Activated CD4-positive, alpha-beta memory T cell treated with anti-CD3 and anti-CD28 coated beads, Interleukin-2, amount 10 ng/mL, durations not matched to agents 7 days and 5 days (primary cell): ENCODE results near the gene STK4. TPM values are rescaled to one million over a fixed set of nuclear protein-coding genes. Genes with fewer than 3 reads are reported as not detected.
"Not testable (repeated sequence)": the region's sequence is repeated elsewhere in the genome, so short reads cannot be mapped to it uniquely, and the experiment has no call there.

Experiments
- CTCF ChIA-PET: fragments of 350-600 bp; sonication (Branson Sonifier 250); formaldehyde crosslinking; loops from one replicate; lab custom pipeline; 2021; ENCODE audit warnings: antibody characterized with exemption, inconsistent platforms; lab: Charles Lee
- POLR2A ChIA-PET: fragments of 350-600 bp; sonication (Branson Sonifier 250); formaldehyde crosslinking; loops from one replicate; lab custom pipeline; 2021; ENCODE audit warnings: antibody characterized with exemption; lab: Charles Lee
- DNase-seq: peaks from one replicate; pipeline ENCODE4 v3.0.0-alpha.2; 2020
- H3K27ac Mint-ChIP-seq: one replicate; pipeline ENCODE4 v1.8.0; 2021; ENCODE audit warnings: mild to moderate bottlenecking, mixed read lengths
- H3K27me3 Mint-ChIP-seq: one replicate; pipeline ENCODE4 v1.8.0; 2021; ENCODE audit warnings: mixed read lengths
- H3K36me3 Mint-ChIP-seq: one replicate; pipeline ENCODE4 v1.8.0; 2021; ENCODE audit warnings: low read depth, mixed read lengths
- H3K4me1 Mint-ChIP-seq: one replicate; pipeline ENCODE4 v1.8.0; 2021; ENCODE audit warnings: mixed read lengths
- H3K4me3 Mint-ChIP-seq: one replicate; pipeline ENCODE4 v1.8.0; 2021; ENCODE audit warnings: mild to moderate bottlenecking, mixed read lengths
- H3K9me3 Mint-ChIP-seq: one replicate; pipeline ENCODE4 v1.8.0; 2021; ENCODE audit warnings: mixed read lengths
- total RNA-seq, 2 experiments: library from RNA; stranded (reverse); gene quantifications; one replicate each; pipeline ENCODE4 v1.2.3, GENCODE V29; 2021

STK4 gene
- total RNA-seq, 2 experiments from 2014 or later = 204 to 213 TPM

DNA sequence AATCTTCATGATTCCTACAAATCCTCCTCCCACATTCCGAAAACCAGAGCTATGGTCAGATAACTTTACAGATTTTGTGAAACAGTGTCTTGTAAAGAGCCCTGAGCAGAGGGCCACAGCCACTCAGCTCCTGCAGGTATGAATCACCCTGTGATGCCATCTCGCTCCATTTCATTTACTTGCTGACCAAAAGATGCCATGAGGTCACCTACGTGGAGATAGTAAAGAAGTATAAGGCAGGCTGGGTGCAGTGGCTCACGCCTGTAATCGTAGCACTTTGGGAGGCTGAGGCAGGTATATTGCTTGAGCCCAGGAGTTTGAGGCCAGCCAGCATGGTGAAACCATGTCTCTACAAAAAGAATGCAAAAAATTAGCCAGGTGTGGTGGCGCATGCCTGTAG, 30.9 kb downstream of the STK4 start:
- H3K36me3 Mint-ChIP-seq = peaks cover 75% of the 10 kb centered on the region
- DNase-seq = no peak
- ChIA-PET CTCF (interaction anchor here (0.8 to 3.2 kb wide), 5 partner anchors 8 to 46 kb away, joined by 3 to 15 read pairs (median 4); no protein-coding TSS in a partner anchor), POLR2A (interaction anchor here (1.2 to 2.2 kb wide), 3 partner anchors 10 to 87 kb away, joined by 4 to 9 read pairs (median 6); partner anchors contain the start of gene PABPC1L)
- H3K9me3 Mint-ChIP-seq = no peaks in the 10 kb centered on the region
- H3K4me3 Mint-ChIP-seq = no peak overlapping the region
- H3K27me3 Mint-ChIP-seq = no peaks in the 10 kb centered on the region
- no peak overlapping the region for H3K27ac Mint-ChIP-seq
- peaks cover 43% of the 10 kb centered on the region for H3K4me1 Mint-ChIP-seq

DNA sequence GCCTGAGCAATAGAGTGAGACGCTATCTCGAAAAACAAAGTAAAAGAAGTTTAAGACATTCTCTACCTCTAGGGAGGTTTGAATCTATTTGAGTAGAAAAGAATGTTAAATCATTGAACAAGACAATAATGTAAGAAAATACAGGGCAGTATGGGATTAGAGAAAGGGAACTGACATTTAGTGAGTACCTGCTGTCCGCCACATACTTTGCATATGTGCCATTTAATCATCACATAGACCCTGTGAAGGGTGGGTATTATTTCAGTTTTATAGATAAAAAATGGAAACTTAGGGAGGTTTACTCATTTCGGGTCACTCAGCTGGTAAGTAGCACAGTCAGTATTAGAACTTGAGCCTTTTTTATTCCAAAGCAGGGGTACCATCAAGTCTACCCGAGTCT, 31.4 kb downstream of the STK4 start:
- POLR2A ChIA-PET = interaction anchor here (0.8 to 2.2 kb wide), 5 partner anchors 9 to 31 kb away, joined by 3 to 9 read pairs (median 4); partner anchors contain the start of gene STK4
- Mint-ChIP-seq H3K27ac (no peak overlapping the region), H3K4me3 (no peak overlapping the region), H3K9me3 (no peaks in the 10 kb centered on the region), H3K36me3 (peaks cover 73% of the 10 kb centered on the region), H3K27me3 (no peaks in the 10 kb centered on the region), H3K4me1 (peaks cover 38% of the 10 kb centered on the region)
- CTCF ChIA-PET = interaction anchor here (0.9 to 3.2 kb wide), 4 partner anchors 7 to 98 kb away, joined by 3 to 15 read pairs (median 6); no protein-coding TSS in a partner anchor
- no peak for DNase-seq

DNA sequence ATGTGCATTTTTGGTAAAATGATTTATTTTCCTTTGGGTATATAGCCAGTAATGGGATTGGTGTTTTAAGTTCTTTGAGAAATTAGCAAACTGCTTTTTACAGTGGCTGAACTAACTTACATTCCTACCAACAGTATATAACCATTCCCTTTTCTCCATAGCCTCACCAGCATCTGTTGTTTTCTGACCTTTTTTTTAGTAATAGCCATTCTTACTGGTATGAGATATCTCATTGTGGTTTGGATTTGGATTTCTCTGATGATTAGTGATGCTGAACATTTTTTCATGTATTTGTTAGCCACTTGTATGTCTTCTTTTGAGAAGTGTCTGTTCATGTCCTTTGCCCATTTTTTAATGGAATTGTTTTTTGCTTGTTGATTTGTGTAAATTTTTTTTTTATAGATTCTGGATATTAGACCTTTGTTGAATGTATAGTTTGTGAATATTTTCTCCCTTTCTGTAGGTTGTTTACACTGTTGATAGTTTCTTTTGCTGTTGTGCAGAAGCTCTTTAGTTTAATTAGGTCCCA, 42.3 kb downstream of the STK4 start:
- no peaks in the 10 kb centered on the region for H3K9me3 Mint-ChIP-seq
- ChIA-PET POLR2A (no interaction called here), CTCF (no interaction called here)
- peaks cover 40% of the 10 kb centered on the region for H3K4me1 Mint-ChIP-seq
- H3K4me3 Mint-ChIP-seq = no peak overlapping the region
- no peak overlapping the region for H3K27ac Mint-ChIP-seq
- no peak for DNase-seq
- peaks cover 64% of the 10 kb centered on the region for H3K36me3 Mint-ChIP-seq
- H3K27me3 Mint-ChIP-seq = no peaks in the 10 kb centered on the region

DNA sequence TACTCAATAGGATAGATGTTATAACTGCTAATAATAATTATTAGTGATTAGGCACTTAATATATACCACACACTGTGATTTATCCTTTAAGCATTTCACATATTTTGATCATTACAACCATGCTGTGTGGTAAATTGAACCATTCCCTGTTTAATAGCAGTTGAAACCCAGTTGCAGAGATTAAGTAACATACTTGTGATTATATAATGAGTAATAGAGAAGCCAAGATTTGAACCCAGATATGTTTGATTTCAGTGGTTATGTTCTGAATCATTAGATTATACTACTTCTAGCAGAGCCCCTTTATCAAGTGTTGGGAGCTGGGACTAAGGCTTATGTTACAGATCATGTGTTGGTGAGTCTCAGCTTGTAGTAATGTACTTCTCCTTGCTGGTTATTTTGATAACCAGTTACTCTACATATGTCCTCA, 44.1 kb downstream of the STK4 start:
- H3K27me3 Mint-ChIP-seq = no peaks in the 10 kb centered on the region
- peaks cover 44% of the 10 kb centered on the region for H3K4me1 Mint-ChIP-seq
- ChIA-PET CTCF (interaction anchor here (0.6 to 4.9 kb wide), 14 partner anchors 9 to 760 kb away, joined by 3 to 26 read pairs (median 4); no protein-coding TSS in a partner anchor), POLR2A (interaction anchor here (1.2 to 1.4 kb wide), 2 partner anchors 12 to 15 kb away, joined by 3 to 4 read pairs; no protein-coding TSS in a partner anchor)
- H3K9me3 Mint-ChIP-seq = no peaks in the 10 kb centered on the region
- DNase-seq = no peak
- peaks cover 69% of the 10 kb centered on the region for H3K36me3 Mint-ChIP-seq
- no peak overlapping the region for H3K4me3 Mint-ChIP-seq
- H3K27ac Mint-ChIP-seq = no peak overlapping the region

DNA sequence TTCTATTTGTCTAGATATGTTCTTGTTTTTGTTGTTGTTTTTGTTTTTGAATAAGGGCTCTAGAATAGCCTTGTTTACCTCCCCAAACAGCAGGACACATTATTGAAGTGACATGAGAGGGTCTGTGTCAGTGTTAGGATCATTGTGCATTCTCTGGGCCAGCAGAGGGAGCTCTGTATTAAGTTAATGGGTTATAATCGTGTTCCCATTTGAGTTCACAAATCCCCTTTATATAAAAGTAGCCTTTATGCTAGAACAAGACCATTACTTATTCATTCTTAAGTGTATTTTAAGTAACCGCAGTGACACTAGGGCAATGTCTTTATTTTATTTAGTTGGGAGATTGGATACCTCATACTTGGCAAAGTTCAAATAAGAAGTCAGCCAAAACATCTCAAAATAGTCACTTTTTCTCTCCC, 44.8 kb downstream of the STK4 start:
- no peak overlapping the region for H3K4me3 Mint-ChIP-seq
- H3K27me3 Mint-ChIP-seq = no peaks in the 10 kb centered on the region
- ChIA-PET CTCF (interaction anchor here (0.5 to 4.9 kb wide), 17 partner anchors 8 to 760 kb away, joined by 3 to 26 read pairs (median 4); no protein-coding TSS in a partner anchor), POLR2A (interaction anchor here (1.2 to 1.4 kb wide), 2 partner anchors 13 to 15 kb away, joined by 3 to 4 read pairs; no protein-coding TSS in a partner anchor)
- no peaks in the 10 kb centered on the region for H3K9me3 Mint-ChIP-seq
- H3K36me3 Mint-ChIP-seq = peaks cover 70% of the 10 kb centered on the region
- peak; percentile 41 for DNase-seq
- H3K27ac Mint-ChIP-seq = no peak overlapping the region
- H3K4me1 Mint-ChIP-seq = peaks cover 46% of the 10 kb centered on the region

DNA sequence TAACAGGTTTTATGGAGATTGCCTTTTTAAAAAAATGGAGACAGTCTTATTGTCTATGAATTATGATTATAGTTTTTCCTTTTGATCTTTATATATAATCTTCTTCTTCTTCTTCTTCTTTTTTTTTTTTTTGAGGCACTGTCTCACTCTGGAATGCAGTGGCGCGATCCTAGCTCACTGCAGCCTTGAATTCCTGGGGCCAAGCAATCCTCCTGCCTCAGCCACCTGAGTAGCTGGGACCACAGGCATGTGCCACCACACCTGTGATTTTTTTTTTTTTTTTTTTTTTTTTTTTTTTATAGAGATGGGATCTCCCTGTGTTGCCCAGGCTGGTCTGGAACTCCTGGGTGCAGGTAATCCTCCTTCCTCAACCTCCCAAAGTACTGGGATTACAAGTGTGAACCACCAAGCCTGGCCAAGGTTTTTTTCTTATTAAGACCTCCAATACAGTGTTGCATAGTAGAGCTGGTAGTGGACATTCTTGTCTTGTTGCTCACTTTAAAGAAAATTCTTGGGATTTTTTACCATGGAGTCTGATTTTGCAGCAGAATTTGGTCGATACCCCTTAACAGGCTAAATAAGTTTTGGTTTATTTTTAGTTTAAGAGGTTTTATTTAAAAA, 46.5 kb downstream of the STK4 start:
- no peak overlapping the region for H3K4me3 Mint-ChIP-seq
- POLR2A ChIA-PET = no interaction called here
- H3K27ac Mint-ChIP-seq = no peak overlapping the region
- DNase-seq = no peak
- H3K36me3 Mint-ChIP-seq = peaks cover 71% of the 10 kb centered on the region
- peaks cover 49% of the 10 kb centered on the region for H3K4me1 Mint-ChIP-seq
- CTCF ChIA-PET = interaction anchor here (0.6 to 4.9 kb wide), 7 partner anchors 31 to 122 kb away, joined by 3 to 26 read pairs (median 3); no protein-coding TSS in a partner anchor
- H3K27me3 Mint-ChIP-seq = no peaks in the 10 kb centered on the region
- no peaks in the 10 kb centered on the region for H3K9me3 Mint-ChIP-seq

DNA sequence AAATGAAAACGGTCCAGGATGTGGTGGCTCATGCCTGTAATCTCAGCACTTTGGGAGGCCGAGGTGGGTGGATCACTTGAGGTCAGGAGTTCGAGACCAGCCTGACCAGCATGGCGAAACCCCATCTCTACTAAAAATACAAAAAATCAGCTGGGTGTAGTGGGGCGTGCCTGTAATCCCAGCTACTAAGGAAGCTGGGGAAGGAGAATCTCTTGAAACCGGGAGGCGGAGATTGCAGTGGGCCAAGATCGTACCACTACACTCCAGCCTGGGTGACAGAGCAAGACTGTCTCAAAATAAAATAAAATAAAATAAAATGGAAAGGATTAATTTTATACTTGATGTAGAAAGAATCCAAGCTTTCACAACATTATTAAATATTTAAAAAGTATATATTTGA, 47.8 kb downstream of the STK4 start:
- DNase-seq, H3K9me3 Mint-ChIP-seq, H3K4me3 Mint-ChIP-seq, H3K27me3 Mint-ChIP-seq, H3K27ac Mint-ChIP-seq: not testable (repeated sequence)
- peaks cover 42% of the 10 kb centered on the region for H3K4me1 Mint-ChIP-seq
- peaks cover 66% of the 10 kb centered on the region for H3K36me3 Mint-ChIP-seq
- POLR2A ChIA-PET = interaction anchor here (1.2 kb wide), 1 partner anchor 54 kb away, joined by 3 read pairs; the partner anchor contains the start of gene TOMM34
- CTCF ChIA-PET = interaction anchor here (1.0 to 4.9 kb wide), 5 partner anchors 18 to 98 kb away, joined by 3 to 26 read pairs (median 3); no protein-coding TSS in a partner anchor

DNA sequence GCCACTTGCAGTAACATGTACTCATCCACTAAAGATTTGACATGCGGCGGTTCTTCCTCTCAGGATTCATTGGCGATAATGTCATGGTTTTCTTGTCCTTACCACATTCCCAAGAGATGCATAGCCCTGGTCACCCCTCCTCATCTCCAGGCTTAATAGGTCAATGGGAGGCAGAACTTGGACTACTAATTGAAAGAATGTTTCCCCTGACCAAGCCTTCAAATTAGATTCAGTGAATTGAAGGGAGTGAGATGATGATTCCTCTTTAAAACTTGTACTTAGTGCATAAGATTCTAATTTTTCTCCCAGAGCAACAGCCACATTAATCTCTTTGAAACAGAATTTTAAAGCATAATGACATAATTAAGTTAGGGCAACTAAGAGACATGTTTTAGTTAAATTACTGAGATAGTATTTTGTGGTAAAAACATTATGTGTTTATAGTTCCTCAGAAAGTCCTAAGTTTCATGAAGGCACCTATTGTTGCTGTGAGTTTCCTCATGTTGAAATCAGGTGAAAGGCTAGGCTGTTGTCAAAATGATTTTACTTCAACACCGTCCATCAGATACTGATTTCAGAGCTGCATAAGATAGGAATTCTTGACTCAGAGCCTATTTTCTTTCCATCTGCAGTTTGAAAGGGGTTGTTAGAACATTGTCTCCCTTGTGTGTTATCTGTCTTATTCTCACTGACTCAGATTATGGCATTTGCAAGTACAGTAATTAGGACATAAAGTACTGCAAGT, 48.5 kb downstream of the STK4 start:
- Mint-ChIP-seq H3K9me3 (no peaks in the 10 kb centered on the region), H3K4me1 (peaks cover 40% of the 10 kb centered on the region), H3K27ac (no peak overlapping the region), H3K36me3 (peaks cover 66% of the 10 kb centered on the region), H3K27me3 (no peaks in the 10 kb centered on the region), H3K4me3 (no peak overlapping the region)
- no peak for DNase-seq
- ChIA-PET POLR2A (interaction anchor here (1.2 kb wide), 1 partner anchor 55 kb away, joined by 3 read pairs; the partner anchor contains the start of gene TOMM34), CTCF (interaction anchor here (1.0 to 4.9 kb wide), 3 partner anchors 19 to 81 kb away, joined by 3 to 26 read pairs (median 3); no protein-coding TSS in a partner anchor)

DNA sequence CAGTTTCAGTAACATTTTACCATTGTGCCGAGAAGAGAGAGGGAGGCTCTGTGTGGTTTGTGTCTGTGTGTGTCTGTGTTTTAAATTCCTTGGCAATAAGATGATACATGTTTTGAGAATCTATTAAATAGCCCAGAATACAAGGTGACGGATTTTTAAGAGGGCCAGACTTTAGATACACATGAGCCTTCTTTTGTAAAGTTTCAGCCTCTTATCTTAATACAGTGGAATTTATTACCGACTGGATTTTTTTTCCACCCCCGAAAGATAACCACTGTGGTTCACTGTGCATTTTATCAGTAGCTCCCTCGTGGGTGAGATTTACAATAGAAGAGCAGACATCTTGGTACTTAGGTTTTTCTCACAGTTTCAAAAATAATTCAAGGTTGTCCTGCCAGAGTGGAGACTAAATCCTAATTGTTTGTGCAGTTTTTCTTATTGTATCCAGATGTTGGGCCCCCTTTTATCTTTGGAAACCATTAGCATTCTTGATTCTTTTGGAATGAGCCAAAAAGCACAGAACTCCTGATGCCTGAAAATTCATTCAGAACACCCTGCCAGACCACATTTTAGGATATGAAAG, 49.9 kb downstream of the STK4 start:
- CTCF ChIA-PET = no interaction called here
- H3K4me1 Mint-ChIP-seq = peaks cover 37% of the 10 kb centered on the region
- peak overlapping the region; percentile 5 for H3K27ac Mint-ChIP-seq
- DNase-seq = no peak
- no peaks in the 10 kb centered on the region for H3K27me3 Mint-ChIP-seq
- H3K4me3 Mint-ChIP-seq = no peak overlapping the region
- H3K9me3 Mint-ChIP-seq = no peaks in the 10 kb centered on the region
- POLR2A ChIA-PET = interaction anchor here (0.9 kb wide), 1 partner anchor 9 kb away, joined by 3 read pairs; no protein-coding TSS in a partner anchor
- H3K36me3 Mint-ChIP-seq = peaks cover 67% of the 10 kb centered on the region

DNA sequence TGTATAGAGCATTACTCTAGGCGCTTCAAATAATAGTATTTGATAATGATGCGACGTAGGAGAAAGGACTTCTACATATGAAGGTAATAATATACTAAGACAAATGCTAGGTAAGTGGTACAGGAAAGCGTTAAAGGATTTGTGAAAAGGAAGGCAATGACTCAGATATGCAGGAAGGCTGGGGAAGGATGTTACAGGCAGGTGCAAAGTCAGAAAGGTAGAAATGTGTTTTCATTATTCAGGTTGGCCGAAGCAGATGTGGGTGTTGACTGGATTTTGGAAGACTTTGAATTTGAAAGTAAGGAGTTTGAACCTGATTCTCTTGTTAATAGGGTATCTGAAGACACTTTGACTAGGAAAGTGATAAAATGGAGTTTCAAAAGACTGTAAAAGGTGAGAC, 51.0 kb downstream of the STK4 start:
- Mint-ChIP-seq H3K36me3 (peaks cover 70% of the 10 kb centered on the region), H3K27ac (no peak overlapping the region), H3K4me3 (no peak overlapping the region), H3K9me3 (no peaks in the 10 kb centered on the region), H3K4me1 (peaks cover 39% of the 10 kb centered on the region), H3K27me3 (no peaks in the 10 kb centered on the region)
- POLR2A ChIA-PET = no interaction called here
- CTCF ChIA-PET = interaction anchor here (1.2 kb wide), 1 partner anchor 27 kb away, joined by 5 read pairs; no protein-coding TSS in a partner anchor
- no peak for DNase-seq

DNA sequence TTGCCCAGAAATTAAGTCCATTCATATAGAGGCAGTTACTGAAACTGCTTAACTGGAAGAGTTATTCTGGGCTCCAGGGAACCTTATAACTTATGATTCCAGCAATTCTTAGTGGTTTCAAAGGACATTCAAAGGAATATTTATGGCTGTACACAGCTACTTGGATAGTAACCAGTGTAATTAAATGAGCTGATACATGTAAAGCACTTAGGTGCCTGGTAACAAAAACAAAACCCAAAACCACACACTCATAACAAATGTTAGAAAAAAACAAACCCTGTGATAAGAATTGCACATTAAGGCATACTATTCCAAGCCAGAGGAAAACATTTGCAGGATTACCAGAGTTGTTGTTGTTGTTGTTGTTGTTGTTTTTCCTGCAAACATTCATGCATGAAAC, 51.5 kb downstream of the STK4 start:
- ChIA-PET CTCF (interaction anchor here (1.2 kb wide), 1 partner anchor 26 kb away, joined by 5 read pairs; no protein-coding TSS in a partner anchor), POLR2A (no interaction called here)
- Mint-ChIP-seq H3K36me3 (peaks cover 74% of the 10 kb centered on the region), H3K4me3 (no peak overlapping the region), H3K27ac (no peak overlapping the region), H3K9me3 (no peaks in the 10 kb centered on the region), H3K4me1 (peaks cover 39% of the 10 kb centered on the region), H3K27me3 (no peaks in the 10 kb centered on the region)
- no peak for DNase-seq
